ENCODE measurements around the gene RNF111. TPM values are rescaled to one million over a fixed set of nuclear protein-coding genes. Genes with fewer than 3 reads are reported as not detected.

The RNF111 gene
- total and polyA plus RNA-seq, 10 of the 15 experiments (the other 5 are each of a cell fraction or from before 2014, with no cell fraction given), result 8.6 to 34.7 (median 15.7) TPM

- POLR2A ChIA-PET, result interaction anchor here (0.8 to 1.3 kb wide), 5 partner anchors 9 to 495 kb away, joined by 3 to 4 read pairs (median 3); partner anchors contain the start of gene MINDY2
- TF ChIP-seq NRF1 (conservative IDR thresholded peaks at IDR 0.05; ENCODE audit: low read depth, low read length), result peak; percentile 30; the same call in 1 of the 2 replicates
- no peak for TF ChIP-seq BCL11A (IDR thresholded peaks at IDR 0.05; ENCODE audit: low read depth, low read length)
- no peak for TF ChIP-seq E2F8 (IDR thresholded peaks at IDR 0.05; ENCODE audit: low read depth, partially characterized antibody)
- TF ChIP-seq ZNF24 (IDR thresholded peaks at IDR 0.05), result no peak
- no peak for TF ChIP-seq KAT2A (conservative IDR thresholded peaks at IDR 0.05; ENCODE audit: control insufficient read depth, low read depth, low read length)
- TF ChIP-seq YBX1 (IDR thresholded peaks at IDR 0.05), result no peak
- no peak for TF ChIP-seq WRNIP1 (IDR thresholded peaks at IDR 0.05; ENCODE audit: borderline replicate concordance, low read depth, low read length)
- TF ChIP-seq ATF7 (IDR thresholded peaks at IDR 0.05; ENCODE audit: low read depth), result no peak; the same call in 1 of the 2 replicates
- TF ChIP-seq, protein P1, sequence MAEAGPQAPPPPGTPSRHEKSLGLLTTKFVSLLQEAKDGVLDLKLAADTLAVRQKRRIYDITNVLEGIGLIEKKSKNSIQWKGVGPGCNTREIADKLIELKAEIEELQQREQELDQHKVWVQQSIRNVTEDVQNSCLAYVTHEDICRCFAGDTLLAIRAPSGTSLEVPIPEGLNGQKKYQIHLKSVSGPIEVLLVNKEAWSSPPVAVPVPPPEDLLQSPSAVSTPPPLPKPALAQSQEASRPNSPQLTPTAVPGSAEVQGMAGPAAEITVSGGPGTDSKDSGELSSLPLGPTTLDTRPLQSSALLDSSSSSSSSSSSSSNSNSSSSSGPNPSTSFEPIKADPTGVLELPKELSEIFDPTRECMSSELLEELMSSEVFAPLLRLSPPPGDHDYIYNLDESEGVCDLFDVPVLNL (IDR thresholded peaks at IDR 0.05; ENCODE audit: low read depth, low read length), result no peak
- no peak for TF ChIP-seq RBBP5 (conservative IDR thresholded peaks at IDR 0.05)
- no peak for TF ChIP-seq MYB (IDR thresholded peaks at IDR 0.05; ENCODE audit: borderline replicate concordance, low read depth, low read length)
- TF ChIP-seq SUZ12 (IDR thresholded peaks at IDR 0.05; ENCODE audit: unreplicated experiment), result no peak
- TF ChIP-seq, protein P2, sequence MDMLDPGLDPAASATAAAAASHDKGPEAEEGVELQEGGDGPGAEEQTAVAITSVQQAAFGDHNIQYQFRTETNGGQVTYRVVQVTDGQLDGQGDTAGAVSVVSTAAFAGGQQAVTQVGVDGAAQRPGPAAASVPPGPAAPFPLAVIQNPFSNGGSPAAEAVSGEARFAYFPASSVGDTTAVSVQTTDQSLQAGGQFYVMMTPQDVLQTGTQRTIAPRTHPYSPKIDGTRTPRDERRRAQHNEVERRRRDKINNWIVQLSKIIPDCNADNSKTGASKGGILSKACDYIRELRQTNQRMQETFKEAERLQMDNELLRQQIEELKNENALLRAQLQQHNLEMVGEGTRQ (IDR thresholded peaks at IDR 0.05; ENCODE audit: borderline replicate concordance, low read depth, low read length), result no peak
- TF ChIP-seq YY1 (IDR thresholded peaks at IDR 0.05; ENCODE audit: low read depth, low read length), result peak; percentile 32; the same call in 1 of the 2 replicates
- TF ChIP-seq SUPT20H (IDR thresholded peaks at IDR 0.05; ENCODE audit: borderline replicate concordance, control insufficient read depth, low read depth, low read length), result no peak
- no peak for TF ChIP-seq ZNF207 (IDR thresholded peaks at IDR 0.05; ENCODE audit: borderline replicate concordance)
- peak; percentile 79; the same call in 1 of the 2 replicates for TF ChIP-seq SPI1 (IDR thresholded peaks at IDR 0.05; ENCODE audit: borderline replicate concordance, insufficient read depth, low read depth, low read length)
- no peak for TF ChIP-seq SMC3 (IDR thresholded peaks at IDR 0.05; ENCODE audit: borderline replicate concordance, low read length)
- TF ChIP-seq MEF2B (IDR thresholded peaks at IDR 0.05; ENCODE audit: partially characterized antibody, poor library complexity, severe bottlenecking), result no peak
These were observed 733 bp downstream of the RNF111 start for GRCh38 chr15:58988006-58988785.

More at GRCh38 chr15:58988006-58988785, 733 bp downstream of the RNF111 start:
- Histone ChIP-seq H3K4me1 (ENCODE audit: control insufficient read depth, insufficient read depth, low read length) (no peaks in the 10 kb centered on the region), H3K27me3 (replicated peaks in 1 of 2; ENCODE audit: control insufficient read depth in 2 of 2, insufficient read depth in 2 of 2, low read length in 1 of 2) (no peaks in the 10 kb centered on the region), H3K79me2 (ENCODE audit: control insufficient read depth, insufficient read depth, low read length) (peaks cover 55% of the 10 kb centered on the region), H4K20me1 (ENCODE audit: control insufficient read depth, insufficient read depth) (no peaks in the 10 kb centered on the region), H3K9ac (ENCODE audit: control insufficient read depth, insufficient read depth, low read length) (peak overlapping the region; percentile 93), H3K27ac (ENCODE audit: control insufficient read depth, insufficient read depth) (peak overlapping the region; percentile 92), H3K36me3 (ENCODE audit: control insufficient read depth in 2 of 2, insufficient read depth in 2 of 2, low read length in 1 of 2) (peaks cover 0 to 14% of the 10 kb centered on the region in 2 experiments; a peak in 1 of 4 replicates), H3K4me2 (ENCODE audit: control insufficient read depth, insufficient read depth) (peak overlapping the region; percentile 74; the same call in 1 of the 2 replicates), H2AFZ (ENCODE audit: control insufficient read depth, low read depth, low read length) (peak overlapping the region; percentile 83), H3K4me3 (peak overlapping the region; percentile 75), H3K9me3 (replicated peaks; ENCODE audit: control insufficient read depth, insufficient read depth, low read length) (no peaks in the 10 kb centered on the region; the same call in 2 of the 3 replicates)
- ChIA-PET RAD21 (ENCODE audit: unreplicated experiment) (interaction anchor here (1.1 to 2.2 kb wide), 6 partner anchors 9 to 541 kb away, joined by 3 to 7 read pairs (median 4); no protein-coding TSS in a partner anchor), CTCF (interaction anchor here (0.7 to 1.5 kb wide), 8 partner anchors 9 to 760 kb away, joined by 3 to 5 read pairs (median 3); no protein-coding TSS in a partner anchor), SMC1A (ENCODE audit: uncharacterized antibody, unreplicated experiment) (interaction anchor here (0.6 to 1.9 kb wide), 10 partner anchors 8 to 697 kb away, joined by 3 to 9 read pairs (median 3); no protein-coding TSS in a partner anchor)
- intact Hi-C loops (cut with micrococcal nuclease; ENCODE audit: unreplicated experiment), result loop anchor here (2.0 to 10.0 kb wide), 3 partner anchors 117 to 427 kb away; partner anchors contain the start of gene CCNB2
- BruUV-seq (replicated peaks), result no TSS peak
- in situ Hi-C loops (cut with MboI), result no loop called here
- FAIRE-seq, result no peak
- ATAC-seq, result peak; percentile 88
- under 1% methylated on average over 33 of the region's 36 CpGs for WGBS (ENCODE audit: insufficient coverage, insufficient replicate concordance, low lambda C conversion rate, missing lambda C conversion rate)
- DNase-seq (ENCODE audit: low read depth, low spot score), result no peak

Data from GM12878 (cell line).